ENCODE measurements around the gene MOSMO.

Gene MOSMO

DNA sequence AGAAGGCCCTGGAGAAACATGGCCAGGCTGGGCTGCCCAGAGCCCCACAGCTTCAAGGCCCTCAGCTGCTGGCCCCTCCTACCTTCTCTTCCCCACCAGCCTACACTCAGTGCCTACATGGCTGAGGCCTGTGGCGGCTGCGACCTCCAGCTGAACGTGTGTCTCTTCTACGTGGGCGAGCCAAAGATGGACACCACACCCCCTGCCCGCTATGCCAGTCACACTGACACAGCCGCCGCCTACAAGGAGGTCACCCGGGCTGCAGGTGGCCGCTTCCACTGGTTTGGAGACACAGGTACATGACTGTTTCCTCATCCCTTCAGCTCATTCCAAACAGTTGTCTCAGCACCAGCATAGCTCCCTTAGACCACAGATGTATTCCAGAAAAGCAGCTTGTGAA, 124.9 kb downstream of the MOSMO start:
- DNase-seq (ENCODE audit: low read depth): no peak
- TF ChIP-seq, protein P1, sequence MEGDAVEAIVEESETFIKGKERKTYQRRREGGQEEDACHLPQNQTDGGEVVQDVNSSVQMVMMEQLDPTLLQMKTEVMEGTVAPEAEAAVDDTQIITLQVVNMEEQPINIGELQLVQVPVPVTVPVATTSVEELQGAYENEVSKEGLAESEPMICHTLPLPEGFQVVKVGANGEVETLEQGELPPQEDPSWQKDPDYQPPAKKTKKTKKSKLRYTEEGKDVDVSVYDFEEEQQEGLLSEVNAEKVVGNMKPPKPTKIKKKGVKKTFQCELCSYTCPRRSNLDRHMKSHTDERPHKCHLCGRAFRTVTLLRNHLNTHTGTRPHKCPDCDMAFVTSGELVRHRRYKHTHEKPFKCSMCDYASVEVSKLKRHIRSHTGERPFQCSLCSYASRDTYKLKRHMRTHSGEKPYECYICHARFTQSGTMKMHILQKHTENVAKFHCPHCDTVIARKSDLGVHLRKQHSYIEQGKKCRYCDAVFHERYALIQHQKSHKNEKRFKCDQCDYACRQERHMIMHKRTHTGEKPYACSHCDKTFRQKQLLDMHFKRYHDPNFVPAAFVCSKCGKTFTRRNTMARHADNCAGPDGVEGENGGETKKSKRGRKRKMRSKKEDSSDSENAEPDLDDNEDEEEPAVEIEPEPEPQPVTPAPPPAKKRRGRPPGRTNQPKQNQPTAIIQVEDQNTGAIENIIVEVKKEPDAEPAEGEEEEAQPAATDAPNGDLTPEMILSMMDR (conservative IDR thresholded peaks at IDR 0.05; ENCODE audit: low read length): no peak
- H3K4me3 ChIP-seq (ENCODE audit: low read length): no peak overlapping the region

All from AG10803 (cell line).